Dermis blood vessel endothelial cell (primary cell): ENCODE measurements around the gene SFT2D1. TPM values are rescaled to one million over a fixed set of nuclear protein-coding genes. Genes with fewer than 3 reads are reported as not detected.

Experiments used
- DNase-seq: peaks from one replicate; pipeline ENCODE4 v3.0.0; 2010
- total RNA-seq: library from RNA; depleted of rRNA; stranded (reverse); fragments of >200 nt; gene quantifications from 2 replicates; pipeline ENCODE4 v1.2.3, GENCODE V29; 2014

The SFT2D1 gene
- total RNA-seq, 1 donor from 2014 or later = 31.8 TPM

DNA sequence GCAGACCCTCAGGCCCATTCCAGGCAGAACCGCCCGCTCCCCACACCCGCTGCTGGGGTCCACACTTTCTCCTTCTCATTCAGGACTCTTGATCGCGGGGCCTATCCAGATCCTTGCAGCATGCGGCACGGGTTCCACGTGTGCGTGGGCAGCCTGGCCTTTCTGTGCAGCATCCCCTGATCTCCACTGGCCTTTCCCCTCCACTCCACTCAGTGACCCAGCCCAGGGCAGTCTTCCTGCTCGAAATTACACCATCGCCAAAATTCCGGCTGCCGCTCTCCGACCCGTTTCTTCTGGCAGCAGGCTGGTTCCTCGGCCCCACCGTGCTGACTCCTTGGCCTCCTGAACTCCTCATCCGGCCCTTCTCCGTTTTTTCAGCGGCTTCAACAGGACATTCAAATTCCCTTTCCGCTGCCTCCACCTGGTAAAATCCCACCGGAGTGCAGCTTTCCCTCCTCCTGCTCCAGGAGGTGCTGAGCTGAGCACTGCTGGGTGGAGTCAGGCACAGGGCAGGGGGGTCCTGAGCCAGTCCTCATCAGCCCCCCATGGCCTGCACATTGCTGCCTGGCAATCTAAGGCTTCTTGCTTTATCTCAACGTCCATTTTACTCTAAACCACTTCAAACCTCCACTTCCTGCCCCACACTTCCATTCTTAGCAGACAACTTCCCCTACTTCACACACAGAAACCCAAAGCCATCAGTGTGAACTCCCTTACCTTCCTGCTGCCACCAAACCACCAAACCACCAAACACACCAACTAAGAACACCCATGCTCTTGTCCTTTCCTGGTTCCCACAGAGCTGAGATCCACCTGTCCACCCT, 9.0 kb downstream of the SFT2D1 start:
- DNase-seq = no peak

DNA sequence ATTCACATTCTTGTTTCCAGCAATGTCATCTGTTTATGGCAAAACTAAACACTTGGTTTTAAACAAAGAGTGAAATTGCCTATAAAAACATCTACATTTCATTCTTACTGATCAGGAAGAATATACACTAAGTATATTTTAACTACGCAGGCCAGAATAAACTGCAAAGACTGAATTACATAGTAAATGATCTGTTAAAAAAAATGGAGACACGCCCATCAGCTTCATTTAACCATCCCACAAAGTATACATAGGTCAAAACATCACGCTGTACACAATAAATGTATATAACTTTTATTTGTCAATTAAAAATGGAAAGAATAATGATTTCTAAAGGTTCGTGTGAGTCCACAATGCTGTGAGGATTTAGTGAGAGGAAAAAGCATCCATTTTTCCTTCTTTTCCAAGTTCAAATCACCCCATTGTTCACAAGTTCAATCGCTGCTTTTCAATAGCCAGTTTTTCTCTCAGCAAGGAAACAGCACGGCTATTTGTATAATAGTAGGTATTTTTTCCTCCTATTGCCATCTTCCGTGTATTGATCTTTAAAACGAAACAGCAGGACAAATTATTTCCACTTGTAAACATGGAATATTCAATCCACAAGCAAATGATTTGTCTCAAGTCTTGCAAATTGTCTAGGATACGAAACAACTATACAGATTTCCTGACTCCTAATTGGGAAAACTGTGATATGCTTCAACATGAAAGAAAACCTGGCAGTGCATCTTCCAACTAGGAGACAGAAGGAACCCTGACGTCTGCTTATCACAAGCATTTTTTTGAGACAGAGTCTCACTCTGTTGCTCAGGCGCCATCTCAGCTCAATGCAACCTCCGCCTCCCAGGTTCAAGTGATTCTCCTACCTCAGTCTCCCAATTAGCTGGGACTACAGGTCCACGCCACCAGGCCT, 10.6 kb downstream of the SFT2D1 start:
- no peak for DNase-seq

DNA sequence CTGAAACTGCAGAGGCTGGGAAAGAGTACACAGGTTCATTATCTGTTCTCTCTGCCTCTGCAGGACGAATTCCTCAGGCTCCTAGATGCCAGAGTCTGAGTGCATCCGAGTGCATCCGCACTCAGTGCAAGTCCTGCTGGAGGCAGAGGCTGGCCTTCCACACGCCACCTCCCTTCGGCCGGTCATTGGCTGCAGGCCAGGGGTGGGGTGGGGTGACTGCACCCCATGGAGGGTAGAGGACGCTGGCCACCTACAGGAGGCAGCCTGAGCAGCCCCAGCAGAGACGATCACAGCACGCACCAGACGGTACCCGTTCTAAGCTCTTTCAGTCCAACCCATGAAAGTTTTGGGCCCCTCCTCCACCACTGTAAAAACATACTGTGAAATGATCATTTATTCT, 11.7 kb downstream of the SFT2D1 start:
- peak; percentile 51 for DNase-seq

DNA sequence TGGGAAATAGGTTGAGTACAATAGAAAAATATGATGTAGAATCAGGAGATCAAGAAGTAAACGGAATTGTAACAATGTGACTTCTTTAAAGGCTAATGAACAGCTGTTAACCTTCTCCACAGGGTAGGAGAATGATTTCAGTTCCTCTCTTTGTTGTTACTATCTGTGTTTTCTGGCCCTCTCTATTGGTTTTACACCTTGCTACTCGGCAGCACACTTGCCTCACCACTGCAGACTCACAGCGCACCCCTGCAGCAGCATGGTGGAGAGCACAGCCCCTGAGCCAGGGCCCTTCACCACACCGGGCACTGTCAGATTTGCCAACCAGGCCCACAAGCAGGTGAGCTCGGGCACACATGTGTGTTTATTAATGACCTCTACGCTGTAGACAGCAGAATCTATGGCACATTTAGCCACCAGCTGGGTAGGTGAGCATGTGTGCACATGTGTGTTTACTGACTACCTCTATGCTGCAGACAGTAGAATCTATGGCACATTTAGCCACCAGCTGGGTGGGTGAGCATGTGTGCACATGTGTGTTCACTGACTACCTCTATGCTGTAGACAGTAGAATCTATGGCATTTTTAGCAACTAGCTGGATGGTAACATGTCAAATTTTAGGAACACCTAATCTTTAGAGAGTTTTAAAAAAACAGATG, 16.8 kb downstream of the SFT2D1 start:
- no peak for DNase-seq

- DNase-seq = no peak
These were observed 18.9 kb downstream of the SFT2D1 start for GRCh38 chr6:166323395-166323794.

- no peak for DNase-seq
These were observed 23.4 kb downstream of the SFT2D1 start for GRCh38 chr6:166318649-166319600.

GRCh38 chr6:166318227-166318626, 24.1 kb downstream of the SFT2D1 start:
- DNase-seq = no peak

GRCh38 chr6:166317261-166318212, 24.8 kb downstream of the SFT2D1 start:
- no peak for DNase-seq

DNA sequence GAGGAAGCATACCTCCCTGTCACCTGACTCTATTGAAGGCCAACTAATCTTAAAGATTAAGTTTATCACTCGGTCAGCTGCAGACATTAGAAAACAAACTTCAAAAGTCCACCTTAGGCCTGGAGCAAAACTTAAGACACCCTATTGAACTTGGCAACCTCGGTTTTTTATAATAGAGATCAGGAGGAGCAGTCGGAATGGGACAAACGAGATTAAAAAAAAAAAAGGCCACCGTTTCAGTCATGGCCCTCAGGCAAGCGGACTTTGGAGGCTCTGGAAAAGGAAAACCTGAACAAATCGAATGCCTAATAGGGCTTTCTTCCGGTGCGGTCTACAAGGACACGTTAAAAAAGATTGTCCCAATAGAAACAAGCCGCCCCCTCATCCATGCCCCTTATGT, 26.9 kb downstream of the SFT2D1 start:
- DNase-seq = no peak

DNA sequence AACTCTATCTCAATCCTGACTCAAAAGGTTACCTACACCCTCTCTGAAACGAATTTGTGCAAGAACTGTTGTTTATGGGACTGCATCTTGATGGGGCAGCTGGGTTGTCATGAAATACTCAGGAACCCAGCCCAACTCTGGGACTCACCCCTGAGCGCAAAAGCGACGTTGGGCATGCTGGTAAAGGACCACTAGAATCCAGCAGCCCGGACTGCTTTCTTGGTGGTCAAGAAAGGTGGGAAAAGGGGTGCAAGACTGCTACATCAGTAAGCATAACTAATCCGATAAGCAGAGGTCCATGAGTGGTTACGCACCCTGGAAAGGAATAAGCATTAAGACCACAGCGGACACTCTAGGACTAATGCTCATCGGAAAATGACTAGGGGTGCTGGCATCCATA, 27.9 kb downstream of the SFT2D1 start:
- no peak for DNase-seq

DNA sequence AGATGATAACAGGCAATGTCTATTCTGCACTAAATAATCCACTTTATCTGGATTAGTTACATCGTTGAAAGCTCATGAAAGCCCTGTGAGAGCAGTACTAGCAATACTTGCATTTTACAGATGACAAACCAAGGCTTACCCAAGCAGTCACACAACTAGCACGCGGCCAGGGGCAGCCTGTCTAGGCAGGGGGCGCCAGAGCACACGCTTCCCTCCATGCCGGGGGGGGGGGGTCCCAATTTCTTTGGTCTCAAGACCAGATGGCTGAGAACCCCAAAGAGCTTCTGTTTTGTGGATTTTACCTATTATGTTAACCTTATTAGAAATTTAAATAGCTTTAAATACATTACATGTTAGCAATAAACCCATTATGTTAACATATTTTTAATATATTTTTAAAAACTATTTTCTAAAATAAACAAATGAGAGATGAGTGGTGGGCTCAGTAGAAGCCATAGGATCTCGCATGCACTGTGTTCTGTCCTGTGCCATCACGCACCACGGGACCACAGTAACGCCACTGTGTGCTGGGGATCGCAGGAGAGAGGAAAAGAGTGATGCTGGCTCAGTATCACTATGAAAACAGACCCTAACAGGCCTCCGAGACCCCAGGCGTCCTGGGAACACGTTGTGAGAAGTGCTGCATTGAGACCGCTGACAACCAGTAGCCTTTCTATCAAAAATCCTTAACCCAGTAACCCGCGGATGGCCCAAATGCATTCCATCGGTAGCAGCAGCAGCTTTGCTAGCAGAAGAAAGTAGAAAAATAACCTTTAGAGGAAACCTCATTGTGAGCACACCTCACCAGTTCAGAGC, 28.9 kb downstream of the SFT2D1 start:
- DNase-seq = peak; percentile 56

- DNase-seq = no peak
These were observed 29.5 kb downstream of the SFT2D1 start for GRCh38 chr6:166312832-166313231.

- no peak for DNase-seq
These were observed 31.7 kb downstream of the SFT2D1 start for GRCh38 chr6:166310634-166311033.

- no peak for DNase-seq
These were observed 32.4 kb downstream of the SFT2D1 start for GRCh38 chr6:166309977-166310376.

DNA sequence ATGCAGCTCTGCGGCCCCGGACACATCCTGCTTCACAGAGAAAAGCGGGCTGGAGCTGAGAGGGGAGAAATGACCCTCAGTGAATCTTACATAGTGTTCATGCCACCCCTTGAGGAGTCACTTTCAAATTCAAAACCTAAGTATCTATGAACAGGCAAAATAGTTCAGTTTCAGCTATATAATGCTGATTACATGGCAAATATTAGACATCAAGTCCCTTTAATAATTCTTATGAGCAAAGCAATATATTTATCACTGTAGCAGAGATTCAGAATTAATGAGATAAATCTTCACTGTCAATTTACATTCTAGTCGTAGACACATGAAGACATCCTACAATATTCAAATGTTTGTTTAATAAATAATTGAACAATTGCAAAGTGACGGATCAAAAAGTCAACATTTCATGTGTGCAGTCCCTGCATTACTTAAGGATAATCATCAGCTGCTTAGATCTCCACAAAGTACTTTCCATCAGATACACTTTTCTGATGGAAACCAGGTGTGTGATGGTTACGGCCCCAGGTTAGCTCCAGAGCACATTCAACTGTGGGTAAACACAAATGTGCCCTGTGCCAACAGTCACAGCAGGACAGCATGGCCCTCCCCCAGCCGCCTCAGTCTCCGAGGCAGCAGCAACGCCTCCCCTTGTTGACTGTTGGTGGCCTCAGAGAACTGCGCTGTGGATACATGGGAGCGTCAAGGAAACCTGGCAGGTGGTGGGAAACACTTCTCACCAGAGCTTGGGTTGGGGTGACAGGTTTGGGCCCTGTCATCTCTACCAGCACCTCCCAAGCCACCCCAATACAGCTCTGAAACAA, 33.4 kb downstream of the SFT2D1 start:
- DNase-seq = no peak

DNA sequence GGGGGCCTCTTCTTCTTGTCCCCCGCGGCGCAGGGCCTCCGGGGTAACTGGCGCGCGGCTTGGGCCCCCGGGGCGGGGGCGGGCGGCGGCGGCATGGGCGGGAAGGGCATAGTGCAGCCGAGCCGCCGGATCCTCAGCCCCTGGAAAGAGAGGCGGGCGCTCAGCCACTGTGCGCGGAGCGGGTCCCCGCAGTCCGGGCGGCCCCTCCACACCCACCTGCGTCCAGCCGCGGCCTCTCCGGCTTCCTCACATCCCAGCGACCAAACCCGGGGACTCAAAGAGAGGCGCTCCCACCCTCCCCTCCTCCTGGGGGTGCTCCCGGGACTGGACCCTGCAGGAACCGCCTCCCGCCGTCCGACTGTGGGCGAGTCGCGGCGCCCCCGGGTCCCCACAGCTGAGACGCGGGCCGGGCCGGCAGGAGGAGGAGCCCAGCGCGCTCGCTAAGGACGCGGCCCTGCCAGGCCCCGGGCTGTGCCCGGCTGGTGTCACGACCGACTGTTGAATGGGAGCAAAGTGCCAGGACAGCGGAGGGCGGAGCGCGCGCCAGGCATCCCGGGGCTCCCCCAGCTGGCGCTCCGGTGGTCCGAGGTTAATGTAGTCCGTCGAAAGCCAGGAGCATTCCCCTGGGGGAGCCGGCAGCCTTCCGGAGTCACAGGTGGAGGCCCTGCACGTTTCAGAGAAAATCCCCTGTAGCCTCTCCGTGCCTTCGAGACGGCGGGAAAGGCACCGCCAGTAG, 34.1 kb downstream of the SFT2D1 start, which contains the start of gene PRR18:
PRR18 (minus strand) TSS at position 360 of the 736 bp plus-strand sequence; CDS start at position 110, 250 bp downstream.
- no peak for DNase-seq

- no peak for DNase-seq
These were observed 35.0 kb downstream of the SFT2D1 start for GRCh38 chr6:166307082-166308032.
